Psoas muscle (tissue), 8 donors: Measurements from ENCODE around the gene HORMAD1. TPM values are rescaled to one million over a fixed set of nuclear protein-coding genes. Genes with fewer than 3 reads are reported as not detected.
A peak's percentile ranks its signal among the peaks of the same experiment; 100 is the strongest.
"Not testable (repeated sequence)": the region's sequence is repeated elsewhere in the genome, so short reads cannot be mapped to it uniquely, and the experiment has no call there.

Experiments used
- ATAC-seq, 4 donors: fragments of 200-7000 bp; cut with Tn5 transposase; one replicate each; pipeline ENCODE4 v1.9.1; 2020; ENCODE audit warnings: moderate library complexity in 3 of 4, mild to moderate bottlenecking in 2 of 4
- DNase-seq, 2 donors: peaks; one replicate each; pipeline ENCODE4 v3.0.0-alpha.2; 2020
- H3K27ac ChIP-seq: fragments of 200-600 bp; one replicate; pipeline ENCODE4 v1.8.0; 2022
- H3K27me3 ChIP-seq, 3 donors: fragments of 200-600 bp in 1 of 3; one replicate each; pipeline versions ENCODE4 v1.6.1 to v1.8.0; 2013 to 2022; ENCODE audit warnings: low read length in 2 of 3, mild to moderate bottlenecking in 2 of 3, moderate library complexity in 1 of 3; ENCODE audit not compliant: insufficient read depth in 3 of 3
- H3K36me3 ChIP-seq, 2 donors: fragments of 200-600 bp in 1 of 2; one replicate each; pipeline versions ENCODE4 v1.6.1 to v1.8.0; 2013 to 2022; ENCODE audit warnings: low read depth in 1 of 2, mild to moderate bottlenecking in 1 of 2, moderate library complexity in 1 of 2; ENCODE audit not compliant: insufficient read depth in 1 of 2
- H3K4me1 ChIP-seq: fragments of 200-600 bp; one replicate; pipeline ENCODE4 v1.8.0; 2022
- H3K4me3 ChIP-seq: fragments of 200-600 bp; one replicate; pipeline ENCODE4 v1.8.0; 2022; ENCODE audit warnings: mild to moderate bottlenecking
- H3K9me3 ChIP-seq: fragments of 200-600 bp; one replicate; pipeline ENCODE4 v1.8.0; 2022
- WGBS, 3 donors: extraction: QIAGEN DNeasy Blood & Tissue Kit; methylation state at CpG; one replicate each; pipeline versions ENCODE4 v1.1.6 to v1.1.7; 2013; 5-methylcytosine and 5-hydroxymethylcytosine counted together
- intact Hi-C, 2 donors: fragments of 100-400 bp; cut with DNase I; formaldehyde crosslinking; loops; one replicate each; pipeline versions ENCODE4 v1.11.0 to v1.14.2; 2022
- long read RNA-seq, 2 donors: library from polyadenylated mRNA; unstranded; transcript quantifications; one replicate each; pipeline ENCODE4 v2.0.0, GENCODE V29; 2021
- polyA plus RNA-seq, 3 donors: library from polyadenylated mRNA; stranded (reverse); fragments of 200-250 nt; gene quantifications; one replicate each; pipeline ENCODE4 v1.2.3, GENCODE V29; 2013
- total RNA-seq, 4 donors: library from RNA; stranded (reverse); fragmentation: NEBNext Ultra II Directional in 2 of 4; extraction: Animal tissue kit (Norgen Biotek cat#: 25700) in 2 of 4; gene quantifications; one replicate each; pipeline versions ENCODE4 v1.2.1 to v1.2.4, GENCODE V29; 2021 to 2023
- TF ChIP-seq, protein P1 (sequence below): fragments of 200-600 bp; IDR thresholded peaks from one replicate; pipeline ENCODE4 v1.8.0; 2022; ENCODE audit warnings: antibody characterized with exemption
- donor health status: healthy with polysubstance abuse.
- donor health status: DM: no; HTN: no; CAD: no; lungs with moderate emphysema.
- donor health status: Bipolar disorder and iron deficiency.
- donor health status: healthy.
- donor health status: DM: yes; HTN: yes; CAD: no.
- donor health status: DM: no; HTN: no; CAD: no.
- donor health status: DM: no; HTN: no; CAD: no.
- donor health status: DM: yes; HTN: yes; CAD: no.

Gene HORMAD1, protein sequence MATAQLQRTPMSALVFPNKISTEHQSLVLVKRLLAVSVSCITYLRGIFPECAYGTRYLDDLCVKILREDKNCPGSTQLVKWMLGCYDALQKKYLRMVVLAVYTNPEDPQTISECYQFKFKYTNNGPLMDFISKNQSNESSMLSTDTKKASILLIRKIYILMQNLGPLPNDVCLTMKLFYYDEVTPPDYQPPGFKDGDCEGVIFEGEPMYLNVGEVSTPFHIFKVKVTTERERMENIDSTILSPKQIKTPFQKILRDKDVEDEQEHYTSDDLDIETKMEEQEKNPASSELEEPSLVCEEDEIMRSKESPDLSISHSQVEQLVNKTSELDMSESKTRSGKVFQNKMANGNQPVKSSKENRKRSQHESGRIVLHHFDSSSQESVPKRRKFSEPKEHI
- total RNA-seq (under 1 TPM in 1 of 4 donors, not detected in 3; 0.48 TPM), polyA plus RNA-seq (not detected)
- long read RNA-seq, donor 1 = 0 reads
- long read RNA-seq, donor 2 = 0 reads

DNA sequence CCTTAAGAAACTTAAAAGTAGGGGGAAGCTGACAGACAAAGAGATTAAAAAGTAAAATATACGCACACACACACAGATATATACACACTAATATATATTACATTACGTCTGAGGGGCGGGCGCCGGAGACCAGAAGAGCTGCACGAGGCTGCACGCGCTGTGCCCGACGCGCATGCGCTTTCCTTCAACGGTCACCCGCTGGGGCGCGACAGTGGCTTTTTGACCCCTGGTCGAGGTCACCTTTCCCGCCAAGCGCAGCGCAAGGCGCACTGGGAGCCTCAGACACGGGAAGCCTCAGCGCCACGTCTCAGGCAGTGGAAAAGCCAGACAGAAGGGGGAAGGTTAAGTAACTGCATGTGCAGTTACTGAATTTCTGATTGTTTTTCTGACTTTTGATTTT is at the start of gene HORMAD1:
Gene HORMAD1 (minus strand): TSS at position 193 of the 400 bp plus-strand sequence. CDS start 1,390 bp downstream, outside the sequence.
- Histone ChIP-seq H3K27me3 (no peaks in the 10 kb centered on the region), H3K4me1 (no peaks in the 10 kb centered on the region), H3K4me3 (no peak within 1 kb of the TSS), H3K36me3 (no peaks in the 10 kb centered on the region), H3K9me3 (no peaks in the 10 kb centered on the region), H3K27ac (no peak within 1 kb of the TSS)
- intact Hi-C loops = no loop called here
- WGBS, 3 donors = 96 to 97% (median 97%) methylated on average over 24 of the region's 24 CpGs
- DNase-seq (no peak), ATAC-seq (no peak)
- TF ChIP-seq, protein P1, sequence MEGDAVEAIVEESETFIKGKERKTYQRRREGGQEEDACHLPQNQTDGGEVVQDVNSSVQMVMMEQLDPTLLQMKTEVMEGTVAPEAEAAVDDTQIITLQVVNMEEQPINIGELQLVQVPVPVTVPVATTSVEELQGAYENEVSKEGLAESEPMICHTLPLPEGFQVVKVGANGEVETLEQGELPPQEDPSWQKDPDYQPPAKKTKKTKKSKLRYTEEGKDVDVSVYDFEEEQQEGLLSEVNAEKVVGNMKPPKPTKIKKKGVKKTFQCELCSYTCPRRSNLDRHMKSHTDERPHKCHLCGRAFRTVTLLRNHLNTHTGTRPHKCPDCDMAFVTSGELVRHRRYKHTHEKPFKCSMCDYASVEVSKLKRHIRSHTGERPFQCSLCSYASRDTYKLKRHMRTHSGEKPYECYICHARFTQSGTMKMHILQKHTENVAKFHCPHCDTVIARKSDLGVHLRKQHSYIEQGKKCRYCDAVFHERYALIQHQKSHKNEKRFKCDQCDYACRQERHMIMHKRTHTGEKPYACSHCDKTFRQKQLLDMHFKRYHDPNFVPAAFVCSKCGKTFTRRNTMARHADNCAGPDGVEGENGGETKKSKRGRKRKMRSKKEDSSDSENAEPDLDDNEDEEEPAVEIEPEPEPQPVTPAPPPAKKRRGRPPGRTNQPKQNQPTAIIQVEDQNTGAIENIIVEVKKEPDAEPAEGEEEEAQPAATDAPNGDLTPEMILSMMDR = no peak

DNA sequence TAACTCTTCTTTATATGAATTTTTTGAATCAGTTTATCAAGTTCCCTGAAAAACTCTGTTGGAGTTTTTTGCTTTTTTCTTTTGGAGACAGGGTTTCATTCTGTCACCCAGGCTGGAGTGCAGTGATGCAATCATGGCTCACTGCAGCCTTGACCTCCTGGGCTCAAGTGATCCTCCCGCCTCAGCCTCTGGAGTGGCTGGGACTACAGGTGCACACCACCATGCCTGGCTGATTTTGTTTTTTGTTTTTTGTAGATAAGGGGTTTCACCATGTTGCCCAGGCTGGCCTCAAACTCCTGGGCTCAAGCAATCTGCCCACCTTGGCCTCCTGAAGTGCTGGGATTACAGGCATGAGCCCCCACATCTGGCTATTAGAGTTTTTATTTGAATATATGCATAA is 47.0 kb upstream of the HORMAD1 start:
- H3K9me3 ChIP-seq, H3K27ac ChIP-seq, intact Hi-C loops, ATAC-seq, H3K4me1 ChIP-seq, H3K27me3 ChIP-seq, H3K4me3 ChIP-seq, H3K36me3 ChIP-seq, DNase-seq: not testable (repeated sequence)
- WGBS, 3 donors = 33 to 96% (median 91%) methylated on average over 1 of the region's 1 CpG

DNA sequence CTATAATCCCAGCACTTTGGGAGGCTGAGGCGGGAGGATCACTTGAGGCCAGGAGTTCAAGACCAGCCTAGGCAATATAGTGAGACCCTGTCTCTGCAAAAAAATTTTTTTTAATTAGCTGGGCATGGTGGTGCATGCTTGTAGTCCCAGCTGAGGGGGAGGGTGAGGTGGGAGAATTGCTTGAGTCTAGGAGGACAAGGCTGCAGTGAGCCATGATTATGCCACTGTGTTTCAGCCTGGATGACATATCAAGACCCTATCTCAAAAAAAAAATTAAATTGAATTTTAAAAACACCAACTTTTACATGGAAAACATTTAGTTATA is 45.2 kb upstream of the HORMAD1 start:
- H3K4me1 ChIP-seq, DNase-seq, ATAC-seq, H3K9me3 ChIP-seq, intact Hi-C loops, H3K36me3 ChIP-seq, H3K27me3 ChIP-seq: not testable (repeated sequence)
- Histone ChIP-seq H3K4me3 (peak overlapping the region; percentile 50), H3K27ac (peak overlapping the region; percentile 27)
- 90 to 100% (median 91%) methylated on average over 1 of the region's 1 CpG for WGBS, 3 donors

DNA sequence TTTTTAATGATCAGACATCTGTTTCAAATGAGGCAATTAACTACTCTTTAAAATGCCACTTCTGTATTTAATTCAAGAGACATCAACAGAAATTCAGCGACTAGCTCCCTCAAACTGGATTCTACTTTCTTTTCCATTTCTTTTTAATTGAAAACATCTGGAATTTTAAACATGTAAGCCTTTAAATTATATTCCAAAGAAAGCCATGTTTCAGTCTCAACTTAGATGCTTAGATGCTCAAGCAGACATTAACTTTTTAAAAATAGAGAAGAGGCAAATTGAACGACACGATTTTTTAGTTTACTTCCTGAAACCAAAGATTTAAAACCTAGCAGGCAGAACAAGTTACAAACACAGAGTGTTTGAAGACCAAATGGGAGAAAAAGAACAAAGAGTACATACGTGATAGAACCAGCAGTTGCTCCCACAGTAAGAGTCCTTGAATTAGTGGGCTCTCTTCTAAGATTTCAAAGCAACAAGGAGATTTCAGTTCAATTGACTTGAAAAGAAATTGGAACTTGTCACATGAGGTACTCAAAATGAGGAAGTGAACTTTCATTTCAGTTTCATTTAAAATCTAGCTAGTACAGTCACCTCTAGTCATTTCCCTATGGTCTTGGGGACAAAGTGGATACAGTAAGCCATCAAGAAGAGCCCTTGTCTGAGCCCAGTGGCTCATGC is 44.7 kb upstream of the HORMAD1 start, which contains the start of gene CTSS:
Gene CTSS (minus strand): TSS at position 483 of the 681 bp plus-strand sequence. CDS start 1,015 bp downstream, outside the sequence.
- no peak for DNase-seq
- intact Hi-C loops = no loop called here
- Histone ChIP-seq H3K9me3 (no peaks in the 10 kb centered on the region), H3K36me3 (no peaks in the 10 kb centered on the region), H3K4me1 (no peaks in the 10 kb centered on the region), H3K27me3 (no peaks in the 10 kb centered on the region), H3K4me3 (peak within 1 kb of the TSS; percentile 50), H3K27ac (peak within 1 kb of the TSS; percentile 27)
- 16 to 19% (median 17%) methylated on average over 4 of the region's 4 CpGs for WGBS, 3 donors
- ATAC-seq = no peak
- TF ChIP-seq, protein P1 = no peak

DNA sequence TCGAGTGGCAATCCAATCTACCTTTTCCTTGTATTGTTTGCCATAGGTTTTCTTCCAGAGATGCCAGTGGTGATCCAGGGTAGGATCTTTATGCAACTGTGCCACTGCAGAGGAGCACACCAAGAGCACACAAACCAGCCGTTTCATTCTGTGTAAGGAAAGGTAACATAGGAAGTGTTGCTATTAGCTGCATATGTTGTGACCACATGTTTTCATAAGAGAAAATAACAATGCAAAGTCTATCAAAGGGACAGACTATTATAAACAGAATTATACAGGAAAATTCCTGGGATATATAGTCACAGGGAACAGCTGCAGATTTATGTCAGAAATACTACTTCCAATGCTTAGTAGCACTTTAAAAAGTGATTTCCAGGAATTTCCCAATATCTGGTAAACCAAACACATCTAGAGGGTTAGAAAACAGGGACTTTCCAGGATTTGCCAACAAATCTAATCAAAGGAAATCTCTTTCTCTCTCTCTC is 44.0 kb upstream of the HORMAD1 start:
- 45 to 57% (median 47%) methylated on average over 2 of the region's 2 CpGs for WGBS, 3 donors
- H3K27me3 ChIP-seq = no peaks in the 10 kb centered on the region
- H3K4me1 ChIP-seq = no peaks in the 10 kb centered on the region
- no peaks in the 10 kb centered on the region for H3K9me3 ChIP-seq
- intact Hi-C loops = no loop called here
- no peaks in the 10 kb centered on the region for H3K36me3 ChIP-seq
- DNase-seq = no peak
- TF ChIP-seq, protein P1 = no peak
- peak overlapping the region; percentile 50 for H3K4me3 ChIP-seq
- no peak for ATAC-seq
- H3K27ac ChIP-seq = peak overlapping the region; percentile 27
